GM19468 (cell line): Measurements from ENCODE around the gene NDUFA1.
A peak's percentile ranks its signal among the peaks of the same experiment; 100 is the strongest.
"Not testable (repeated sequence)": the region's sequence is repeated elsewhere in the genome, so short reads cannot be mapped to it uniquely, and the experiment has no call there.

ENCODE experiments used
- ATAC-seq: cut with Tn5 transposase; IDR thresholded peaks from one replicate; pipeline ENCODE4 v1.9.1; 2021; ENCODE audit warnings: mild to moderate bottlenecking, moderate library complexity, moderate number of reproducible peaks; ENCODE audit not compliant: unreplicated experiment; ENCODE audit errors: extremely low read depth

NDUFA1 gene

GRCh38 chrX:119871599-119872395 lies at the start of gene NDUFA1, which contains the start of gene RNF113A:
Gene NDUFA1, plus strand, starts transcription at chrX:119871832. Its CDS starts 80 bp downstream, at chrX:119871912.
Gene RNF113A, minus strand, starts transcription at chrX:119871733. Its CDS starts 120 bp downstream, at chrX:119871613.
- peak; percentile 96 for ATAC-seq

DNA sequence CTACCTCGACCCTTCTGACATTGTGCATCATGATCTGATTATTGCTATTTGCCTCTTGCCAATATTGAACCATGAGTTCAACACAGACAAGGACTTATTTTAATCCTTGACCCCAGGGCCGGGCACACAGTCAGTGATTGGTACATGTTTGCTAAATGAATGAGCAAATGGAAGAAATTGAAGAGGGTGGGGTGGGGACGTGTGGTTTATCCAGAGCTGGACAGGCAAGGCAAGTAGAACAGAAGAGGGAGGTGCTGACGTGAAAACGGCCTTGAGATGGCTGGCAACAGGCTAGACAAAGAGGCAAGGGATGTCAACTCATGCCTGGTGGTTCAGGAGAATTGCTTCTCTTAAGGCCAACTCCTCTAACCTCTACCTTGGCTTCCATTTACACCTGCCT lies 47.4 kb upstream of the NDUFA1 start:
- not testable (repeated sequence) for ATAC-seq

DNA sequence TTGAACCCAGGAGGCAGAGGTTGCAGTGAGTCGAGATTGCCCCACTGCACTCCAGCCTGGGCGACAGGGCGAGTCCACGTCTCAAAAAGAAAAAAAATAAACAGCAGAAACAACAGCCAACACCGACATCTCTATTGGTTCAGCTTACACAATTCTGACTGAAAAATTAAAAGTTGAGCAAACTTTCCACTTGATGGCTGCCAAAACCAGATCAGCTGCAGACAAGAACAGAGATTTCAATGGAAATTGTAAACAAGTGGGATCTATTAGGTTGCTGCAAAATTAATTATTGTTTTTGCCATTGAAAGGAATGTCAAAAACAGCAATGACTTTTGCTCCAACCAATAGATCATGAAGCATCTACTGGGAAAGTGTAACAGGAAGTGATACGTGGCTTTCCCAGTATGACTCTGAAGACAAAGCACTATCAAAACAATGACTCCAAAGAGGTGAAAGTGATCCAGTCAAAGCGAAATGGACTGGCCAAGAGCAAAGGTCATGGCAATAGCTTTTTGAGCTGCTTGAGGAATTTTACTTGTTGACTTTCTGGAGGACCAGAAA lies 45.2 kb upstream of the NDUFA1 start:
- no peak for ATAC-seq

GRCh38 chrX:119828446-119828845 lies 43.2 kb upstream of the NDUFA1 start:
- no peak for ATAC-seq

DNA sequence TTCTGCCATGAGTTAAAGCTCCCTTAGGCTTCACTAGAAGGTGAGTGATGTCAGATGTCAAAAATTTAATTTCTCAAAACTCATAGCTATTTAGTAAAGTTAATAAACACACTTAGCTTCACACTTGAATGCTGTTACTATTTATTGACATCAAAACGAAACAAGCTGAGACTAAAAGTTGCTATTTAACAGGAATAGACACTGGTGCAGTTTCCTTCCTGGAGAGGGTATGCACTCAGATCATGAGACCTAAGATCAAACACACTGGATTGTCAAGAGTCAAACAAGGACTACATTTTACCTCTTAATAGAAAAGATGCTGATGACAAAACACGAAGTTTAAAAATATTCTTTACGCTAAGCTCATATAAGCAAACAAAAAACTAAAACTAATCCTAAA lies 37.7 kb upstream of the NDUFA1 start:
- ATAC-seq = no peak

GRCh38 chrX:119852382-119853353 lies 19.0 kb upstream of the NDUFA1 start, which contains the start of gene UPF3B:
Gene UPF3B, minus strand, starts transcription at chrX:119852963. Its CDS starts 35 bp downstream, at chrX:119852928.
- ATAC-seq = peak; percentile 92

GRCh38 chrX:119853444-119853843 lies 18.2 kb upstream of the NDUFA1 start:
- no peak for ATAC-seq

- no peak for ATAC-seq
These were observed 953 bp upstream of the NDUFA1 start for GRCh38 chrX:119870626-119871131.

GRCh38 chrX:119871245-119871598 lies 410 bp upstream of the NDUFA1 start:
- peak; percentile 16 for ATAC-seq

- ATAC-seq = no peak
These were observed 7.1 kb downstream of the NDUFA1 start for GRCh38 chrX:119878740-119879139.

DNA sequence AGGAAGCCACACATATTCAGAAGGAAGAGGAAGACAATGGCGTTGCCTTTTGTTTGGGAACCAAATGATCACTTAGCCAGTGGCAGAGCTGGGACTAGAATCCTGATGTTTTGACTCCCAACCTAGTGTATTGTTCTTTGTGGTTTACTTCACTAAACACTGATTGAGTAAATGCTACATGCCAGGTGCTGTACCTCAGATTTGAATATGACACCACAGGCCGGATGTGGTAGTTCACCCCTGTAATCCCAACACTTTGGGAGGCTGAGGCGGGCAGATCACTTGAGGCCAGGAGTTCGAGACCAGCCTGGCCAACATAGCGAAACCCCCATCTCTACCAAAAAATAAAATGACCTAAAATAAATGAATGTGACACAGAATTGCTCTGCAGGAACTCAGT lies 8.4 kb downstream of the NDUFA1 start:
- no peak for ATAC-seq

DNA sequence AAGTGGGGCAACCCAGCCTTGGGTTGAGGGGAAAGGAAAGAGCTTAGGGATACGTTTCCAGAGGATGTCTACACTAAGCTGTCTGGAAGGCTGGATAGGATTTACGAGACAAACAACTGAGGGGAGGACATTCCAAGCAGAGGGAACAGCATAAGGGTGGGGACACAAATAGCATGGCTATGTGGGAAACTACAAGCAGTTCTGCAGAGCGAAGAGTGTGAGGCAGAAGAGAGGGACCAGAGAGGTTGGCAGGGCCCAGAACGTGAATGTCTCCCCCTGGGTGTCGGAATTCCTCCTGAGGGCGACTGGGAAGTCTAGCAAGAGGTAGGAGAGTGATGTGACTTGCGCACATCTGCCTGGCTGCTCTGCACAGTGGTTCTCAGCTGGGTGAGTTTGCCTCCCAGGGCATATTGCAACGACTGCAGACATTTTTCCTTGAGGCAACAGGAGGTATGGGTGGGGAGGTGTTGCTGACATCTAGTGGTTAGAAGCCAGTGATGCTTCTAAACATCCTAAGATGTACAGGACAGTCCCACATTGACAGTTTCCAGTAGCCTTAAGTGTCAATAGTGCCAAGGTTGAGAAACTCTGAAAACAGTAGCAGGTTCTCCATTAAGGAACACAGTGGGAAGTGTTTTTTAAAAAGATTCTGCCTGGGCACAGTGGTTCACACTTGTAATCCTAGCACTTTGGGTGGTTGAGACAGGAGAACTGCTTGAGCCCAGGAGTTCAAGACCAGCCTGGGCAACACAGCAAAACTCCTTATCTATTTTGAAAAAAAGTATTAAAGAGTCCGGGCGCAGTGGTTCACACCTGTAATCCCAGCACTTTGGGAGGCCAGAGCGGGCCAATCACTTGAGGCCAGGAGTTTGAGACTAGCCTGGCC lies 9.2 kb downstream of the NDUFA1 start:
- peak; percentile 47 for ATAC-seq

GRCh38 chrX:119885554-119886428 lies 14.2 kb downstream of the NDUFA1 start:
- ATAC-seq = no peak

DNA sequence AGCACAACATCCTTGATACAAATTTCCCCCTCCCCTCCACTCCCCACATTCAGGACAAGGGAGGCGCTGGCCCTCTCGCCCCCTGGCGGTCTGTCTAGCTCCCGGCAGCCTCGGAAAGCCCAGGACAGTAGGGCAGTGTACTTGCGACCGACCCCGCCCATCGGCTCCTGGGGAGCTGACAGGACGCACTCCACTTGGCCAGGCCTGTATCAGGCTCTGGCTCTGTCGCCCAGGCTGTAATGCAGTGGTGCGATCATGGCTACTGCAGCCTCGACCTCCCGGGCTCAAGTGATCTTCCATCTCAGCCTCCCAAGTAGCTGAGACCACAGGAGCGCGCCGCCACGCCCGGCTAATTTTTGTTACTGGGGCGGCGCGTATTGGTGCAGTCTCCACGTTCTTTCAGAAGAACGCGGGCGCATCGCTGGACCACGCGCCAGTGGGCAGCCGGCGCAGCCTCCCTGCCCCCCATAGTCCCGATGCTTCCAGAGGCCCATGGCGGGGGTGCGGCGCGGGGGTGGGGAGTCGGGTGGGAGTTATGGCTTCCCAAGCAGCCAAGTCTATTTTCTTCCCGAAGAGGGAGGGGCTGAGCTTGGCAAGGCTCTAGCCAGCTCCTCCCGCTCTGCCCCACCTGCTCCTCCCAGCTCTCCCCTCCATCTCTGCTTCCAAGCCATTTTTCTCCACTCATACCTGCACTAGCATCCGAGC lies 16.2 kb downstream of the NDUFA1 start:
- ATAC-seq = no peak

- ATAC-seq = not testable (repeated sequence)
These were observed 19.0 kb downstream of the NDUFA1 start for GRCh38 chrX:119890626-119891025.

GRCh38 chrX:119891961-119892692 lies 20.5 kb downstream of the NDUFA1 start:
- ATAC-seq = not testable (repeated sequence)

GRCh38 chrX:119895843-119896326 lies 24.3 kb downstream of the NDUFA1 start, which contains the start of gene AKAP14:
Gene AKAP14, plus strand, starts transcription at chrX:119895893. Its CDS starts 7,331 bp downstream, at chrX:119903224.
- ATAC-seq = no peak
